ENCODE results near the gene AGMO.

AGMO gene

GRCh38 chr7:15204421-15204820, 357.4 kb downstream of the AGMO start:
- no peak for DNase-seq

GRCh38 chr7:15199482-15199881, 362.3 kb downstream of the AGMO start:
- DNase-seq: no peak

GRCh38 chr7:15197042-15197977, 364.5 kb downstream of the AGMO start:
- no peak for DNase-seq

- DNase-seq: no peak
Measured at GRCh38 chr7:15178065-15178464, 383.8 kb downstream of the AGMO start.

GRCh38 chr7:15176089-15176488, 385.7 kb downstream of the AGMO start:
- no peak for DNase-seq

- DNase-seq: no peak
Measured at GRCh38 chr7:15175152-15175551, 386.7 kb downstream of the AGMO start.

- no peak for DNase-seq
Measured at GRCh38 chr7:15174485-15174884, 387.3 kb downstream of the AGMO start.

GRCh38 chr7:15168489-15168888, 393.3 kb downstream of the AGMO start:
- DNase-seq: no peak

GRCh38 chr7:15167912-15168311, 393.9 kb downstream of the AGMO start:
- no peak for DNase-seq

- DNase-seq: no peak
Measured at GRCh38 chr7:15166620-15167019, 395.2 kb downstream of the AGMO start.

GRCh38 chr7:15159261-15159660, 402.6 kb downstream of the AGMO start:
- no peak for DNase-seq

- no peak for DNase-seq
Measured at GRCh38 chr7:15158141-15158810, 403.5 kb downstream of the AGMO start.
